Kidney (tissue), 14 donors: ENCODE data around the gene SPATA33. TPM values are rescaled to one million over a fixed set of nuclear protein-coding genes. Genes with fewer than 3 reads are reported as not detected.
A peak's percentile ranks its signal among the peaks of the same experiment; 100 is the strongest.

ENCODE experiments used
- DNase-seq, 5 donors: peaks; one replicate each; pipeline ENCODE4 v3.0.0-alpha.2; 2013 to 2020
- FAIRE-seq: peaks from 2 replicates; lab custom pipeline; 2012; peaks lifted over from hg19 to GRCh38; lab: Jason Lieb, UNC
- H3K27ac ChIP-seq, 2 donors: one replicate each; pipeline ENCODE4 v1.7.0; 2013; ENCODE audit warnings: low read depth in 2 of 2, low read length in 2 of 2, inconsistent platforms in 1 of 2
- H3K27me3 ChIP-seq: one replicate; pipeline ENCODE4 v1.7.1; 2013; ENCODE audit warnings: low read length, inconsistent platforms; ENCODE audit not compliant: control insufficient read depth, insufficient read depth
- H3K36me3 ChIP-seq, 3 donors: one replicate each; pipeline versions ENCODE4 v1.7.0 to v1.7.1; 2013; ENCODE audit warnings: low read length in 3 of 3, control low read depth in 1 of 3, inconsistent platforms in 1 of 3; ENCODE audit not compliant: insufficient read depth in 3 of 3, control insufficient read depth in 2 of 3
- H3K4me1 ChIP-seq, 3 donors: one replicate each; pipeline versions ENCODE4 v1.7.0 to v1.7.1; 2013; ENCODE audit warnings: low read length in 3 of 3, inconsistent platforms in 1 of 3, low read depth in 1 of 3; ENCODE audit not compliant: control insufficient read depth in 2 of 3, insufficient read depth in 2 of 3
- H3K4me3 ChIP-seq, 3 donors: one replicate each; pipeline versions ENCODE4 v1.7.0 to v1.8.1; 2013; ENCODE audit warnings: low read length in 3 of 3, control low read depth in 1 of 3, inconsistent platforms in 1 of 3
- H3K9ac ChIP-seq, 3 donors: one replicate each; pipeline versions ENCODE4 v1.7.0 to v1.7.1; 2013; ENCODE audit warnings: low read length in 3 of 3, control low read depth in 1 of 3, inconsistent platforms in 1 of 3
- H3K9me3 ChIP-seq, 3 donors: one replicate each; pipeline versions ENCODE4 v1.7.0 to v1.7.1; 2013; ENCODE audit warnings: low read length in 3 of 3, control low read depth in 1 of 3, inconsistent platforms in 1 of 3; ENCODE audit not compliant: control insufficient read depth in 2 of 3, insufficient read depth in 1 of 3
- intact Hi-C: fragments of 100-400 bp; cut with DNase I; formaldehyde crosslinking; loops from one replicate; pipeline ENCODE4 v1.11.1; 2022
- polyA plus RNA-seq: library from polyadenylated mRNA; stranded (reverse); fragments of 350-450 nt; fragmentation: Illumina TruSeq; extraction: RNeasy Lipid Tissue Mini Kit (QIAGEN cat#74804); gene quantifications from one replicate; pipeline ENCODE4 v1.2.3, GENCODE V29; 2014; ENCODE audit warnings: low read depth, low replicate concordance; ENCODE audit not compliant: insufficient read depth
- total RNA-seq: library from RNA; stranded (reverse); fragmentation: NEBNext Ultra II Directional; extraction: Animal tissue kit (Norgen Biotek cat#: 25700); gene quantifications from one replicate; pipeline ENCODE4 v1.2.1, GENCODE V29; 2021
- TF ChIP-seq, protein P1 (sequence below): IDR thresholded peaks from 3 replicates; pipeline ENCODE4 v1.5.1; 2012; ENCODE audit warnings: mild to moderate bottlenecking, moderate library complexity, borderline replicate concordance; ENCODE audit not compliant: insufficient read depth; ENCODE audit errors: extremely low read depth
- donor health status: control.
- donor health status: control.
- donor health status: control.
- donor health status: control.
- donor health status: control.
- donor health status: DM: yes; HTN: yes; CAD: no.
- donor health status: Normal renal cell carcinoma (clear cell type).

Gene SPATA33
- total and polyA plus RNA-seq, 2 donors from 2014 or later, result 13.4 to 16.3 TPM

DNA sequence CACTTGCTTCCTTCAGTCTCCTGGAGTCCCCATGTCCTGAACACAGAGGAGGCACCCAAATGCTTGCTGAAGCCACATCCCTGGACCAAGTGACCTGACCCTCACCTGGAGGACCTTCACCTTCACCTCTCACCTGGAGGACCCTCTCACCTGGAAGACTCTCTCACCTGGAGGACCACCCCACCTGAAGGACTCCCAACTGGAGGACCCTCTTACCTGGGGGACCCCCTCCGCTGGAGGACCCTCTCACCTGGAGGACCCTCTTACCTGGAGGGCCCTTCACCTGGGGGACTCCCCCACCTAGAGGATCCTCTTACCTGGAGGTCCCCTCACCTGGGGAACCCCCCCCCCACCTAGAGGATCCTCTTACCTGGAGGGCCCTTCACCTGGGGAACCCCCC is 28.3 kb downstream of the SPATA33 start:
- DNase-seq (no peak), FAIRE-seq (no peak)
- Histone ChIP-seq H3K27me3 (no peaks in the 10 kb centered on the region), H3K9me3 (no peaks in the 10 kb centered on the region), H3K36me3 (peaks cover 0 to 13% (median 12%) of the 10 kb centered on the region in 3 donors), H3K9ac (no peak overlapping the region), H3K4me3 (peak overlapping the region in 1 of 3 donors; percentile 85), H3K27ac (no peak overlapping the region), H3K4me1 (peaks cover 0 to 12% (median 5%) of the 10 kb centered on the region in 3 donors)
- TF ChIP-seq, protein P1, sequence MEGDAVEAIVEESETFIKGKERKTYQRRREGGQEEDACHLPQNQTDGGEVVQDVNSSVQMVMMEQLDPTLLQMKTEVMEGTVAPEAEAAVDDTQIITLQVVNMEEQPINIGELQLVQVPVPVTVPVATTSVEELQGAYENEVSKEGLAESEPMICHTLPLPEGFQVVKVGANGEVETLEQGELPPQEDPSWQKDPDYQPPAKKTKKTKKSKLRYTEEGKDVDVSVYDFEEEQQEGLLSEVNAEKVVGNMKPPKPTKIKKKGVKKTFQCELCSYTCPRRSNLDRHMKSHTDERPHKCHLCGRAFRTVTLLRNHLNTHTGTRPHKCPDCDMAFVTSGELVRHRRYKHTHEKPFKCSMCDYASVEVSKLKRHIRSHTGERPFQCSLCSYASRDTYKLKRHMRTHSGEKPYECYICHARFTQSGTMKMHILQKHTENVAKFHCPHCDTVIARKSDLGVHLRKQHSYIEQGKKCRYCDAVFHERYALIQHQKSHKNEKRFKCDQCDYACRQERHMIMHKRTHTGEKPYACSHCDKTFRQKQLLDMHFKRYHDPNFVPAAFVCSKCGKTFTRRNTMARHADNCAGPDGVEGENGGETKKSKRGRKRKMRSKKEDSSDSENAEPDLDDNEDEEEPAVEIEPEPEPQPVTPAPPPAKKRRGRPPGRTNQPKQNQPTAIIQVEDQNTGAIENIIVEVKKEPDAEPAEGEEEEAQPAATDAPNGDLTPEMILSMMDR, result no peak
- intact Hi-C loops, result no loop called here

DNA sequence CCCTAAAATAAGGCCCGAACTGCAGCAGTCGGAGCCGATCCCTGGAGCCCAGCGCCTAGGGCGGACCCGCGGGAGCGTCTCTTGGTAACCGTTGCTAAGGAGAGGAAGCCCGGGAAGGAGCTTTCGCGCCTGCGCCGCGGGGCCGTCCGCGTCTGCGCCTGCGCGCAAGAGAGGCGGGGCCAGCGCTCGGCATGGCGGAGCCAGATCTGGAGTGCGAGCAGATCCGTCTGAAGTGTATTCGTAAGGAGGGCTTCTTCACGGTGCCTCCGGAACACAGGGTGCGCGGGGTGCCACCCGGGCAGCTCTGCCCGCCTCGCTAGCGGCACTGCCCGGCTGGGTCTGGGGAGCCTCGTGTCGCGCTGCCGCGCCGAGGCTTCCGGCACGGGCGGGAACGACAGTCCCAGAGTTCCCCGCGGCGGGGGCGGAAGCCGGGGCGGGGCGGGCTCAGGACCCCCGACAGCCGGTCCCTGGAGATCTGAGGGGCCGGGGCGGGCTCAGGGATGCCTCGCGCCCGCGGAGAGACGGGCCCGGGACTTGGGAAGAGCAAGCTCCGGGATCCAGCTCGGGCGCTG is 29.0 kb downstream of the SPATA33 start, which contains the start of gene CDK10:
Gene CDK10, plus strand, starts transcription at position 170 of the 572 bp plus-strand sequence. Its CDS starts 22 bp downstream, at position 192.
- H3K27ac ChIP-seq, result peak within 1 kb of the TSS; percentile 81 to 95

DNA sequence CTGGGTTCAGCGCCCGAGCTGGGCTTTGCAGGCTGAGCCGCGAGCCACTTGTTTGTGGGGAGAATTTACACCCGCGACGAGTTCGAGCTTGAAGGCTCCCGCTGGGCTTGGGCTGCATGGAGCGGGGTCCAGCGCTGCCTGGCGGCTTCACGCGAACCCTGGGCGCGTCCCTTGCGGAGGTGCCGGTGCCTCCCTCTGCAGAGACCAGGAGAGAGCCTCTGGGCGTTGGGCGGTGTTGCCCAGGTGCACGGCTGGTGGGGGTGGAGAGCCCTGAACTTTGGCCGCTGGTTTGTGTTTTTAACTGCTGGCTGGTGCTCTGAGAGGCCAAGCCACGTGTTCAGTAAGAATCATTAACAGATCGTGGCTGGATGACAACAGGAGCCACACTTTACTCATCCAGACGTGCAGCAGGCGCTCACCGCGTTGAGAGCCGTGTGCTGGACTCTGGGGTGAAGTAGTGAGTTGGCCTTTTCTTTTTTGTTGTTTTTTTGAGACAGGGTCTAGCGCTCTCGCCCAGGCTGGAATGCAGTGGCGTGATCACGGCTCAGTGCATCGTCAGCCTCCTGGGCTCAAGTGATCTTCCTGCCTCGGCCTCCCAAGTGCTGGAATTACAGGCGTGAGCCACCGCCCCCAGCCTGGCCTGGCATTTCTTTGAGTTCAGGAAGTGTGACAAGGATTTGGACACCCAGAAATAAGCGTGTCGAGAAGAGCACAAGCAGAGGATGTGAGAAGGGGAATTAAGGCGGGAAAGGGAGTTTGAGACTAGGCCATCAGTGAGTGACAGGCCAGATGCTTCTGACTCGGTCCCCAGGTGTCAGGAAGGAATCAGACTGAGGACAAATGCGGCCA is 29.7 kb downstream of the SPATA33 start:
- intact Hi-C loops, result no loop called here
- no peaks in the 10 kb centered on the region for H3K27me3 ChIP-seq
- peaks cover 3 to 24% (median 18%) of the 10 kb centered on the region in 3 donors for H3K36me3 ChIP-seq
- peak overlapping the region; percentile 81 to 95 for H3K27ac ChIP-seq
- TF ChIP-seq, protein P1, result no peak
- no peak for FAIRE-seq
- H3K9me3 ChIP-seq, result no peaks in the 10 kb centered on the region
- H3K4me1 ChIP-seq, result peaks cover 0 to 12% (median 5%) of the 10 kb centered on the region in 3 donors
- DNase-seq, result peak; percentile 74 to 87 (median 83)
- peak overlapping the region; percentile 25 to 61 (median 39) for H3K9ac ChIP-seq
- peak overlapping the region; percentile 54 to 85 (median 61) for H3K4me3 ChIP-seq

More for the DNA sequence above, 29.0 kb downstream of the SPATA33 start, which contains the start of gene CDK10:
- Histone ChIP-seq H3K4me1 (peaks cover 0 to 12% (median 5%) of the 10 kb centered on the region in 3 donors), H3K9me3 (no peaks in the 10 kb centered on the region), H3K4me3 (peak within 1 kb of the TSS; percentile 61 to 85 (median 77)), H3K9ac (peak within 1 kb of the TSS; percentile 25 to 61 (median 49)), H3K36me3 (peaks cover 3 to 17% (median 17%) of the 10 kb centered on the region in 3 donors), H3K27me3 (no peaks in the 10 kb centered on the region)
- TF ChIP-seq, protein P1, result no peak
- DNase-seq (peak; percentile 93 to 97 (median 95)), FAIRE-seq (no peak)
- intact Hi-C loops, result no loop called here
